Skin epidermis (tissue), 12 donors: ENCODE data around the gene SNRPB2.

Source experiments
- H3K27ac ChIP-seq, 21 experiments: fragments of 200-600 bp; sonication (generic) in 11 of 21; one replicate each; pipeline ENCODE4 v1.5.0; 2020; ENCODE audit warnings: mild to moderate bottlenecking in 3 of 21, inconsistent platforms in 2 of 21, moderate library complexity in 2 of 21
- H3K4me3 ChIP-seq, 7 experiments: fragments of 200-600 bp; sonication (generic) in 2 of 7; one replicate each; pipeline ENCODE4 v1.5.0; 2020; ENCODE audit warnings: inconsistent platforms in 2 of 7, mild to moderate bottlenecking in 2 of 7, moderate library complexity in 1 of 7

SNRPB2 gene

DNA sequence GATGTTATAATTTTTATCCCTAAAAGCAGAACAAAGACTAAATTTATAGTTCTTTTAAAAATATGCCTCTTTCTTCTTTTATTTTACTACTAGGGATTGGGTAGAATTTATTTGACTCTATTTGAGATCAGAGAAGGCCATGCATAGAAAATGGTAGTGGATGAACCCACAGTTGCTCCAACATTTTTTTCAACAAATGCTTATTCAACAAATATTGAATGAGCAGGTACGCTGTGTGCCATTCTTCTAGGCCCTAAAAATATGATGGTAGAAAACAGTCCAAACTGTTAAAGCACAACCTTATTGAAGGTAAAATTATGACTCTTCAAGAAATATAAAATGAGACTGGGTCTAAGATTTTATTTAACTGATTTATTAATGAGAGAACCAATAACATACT lies 48.3 kb downstream of the SNRPB2 start:
- Histone ChIP-seq H3K4me3 (no peak overlapping the region), H3K27ac (no peak overlapping the region)

DNA sequence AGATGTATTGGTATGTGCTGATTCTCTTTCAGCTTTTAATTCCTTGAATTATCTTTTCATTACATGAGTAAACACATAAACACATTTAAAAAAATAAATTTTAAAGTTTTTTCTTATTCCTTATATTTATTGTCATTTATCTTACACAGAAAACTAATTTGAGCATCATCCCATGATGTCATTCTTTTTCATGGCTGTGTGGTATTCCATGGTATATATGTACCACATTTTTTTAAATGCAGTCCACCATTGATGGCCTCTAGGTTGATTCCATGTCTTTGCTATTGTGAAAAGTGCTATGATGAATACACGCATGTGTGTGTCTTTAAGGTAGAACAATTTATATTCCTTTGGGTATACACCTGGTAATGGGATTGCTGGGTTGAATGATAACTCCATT lies 51.7 kb downstream of the SNRPB2 start:
- H3K4me3 ChIP-seq, result no peak overlapping the region

DNA sequence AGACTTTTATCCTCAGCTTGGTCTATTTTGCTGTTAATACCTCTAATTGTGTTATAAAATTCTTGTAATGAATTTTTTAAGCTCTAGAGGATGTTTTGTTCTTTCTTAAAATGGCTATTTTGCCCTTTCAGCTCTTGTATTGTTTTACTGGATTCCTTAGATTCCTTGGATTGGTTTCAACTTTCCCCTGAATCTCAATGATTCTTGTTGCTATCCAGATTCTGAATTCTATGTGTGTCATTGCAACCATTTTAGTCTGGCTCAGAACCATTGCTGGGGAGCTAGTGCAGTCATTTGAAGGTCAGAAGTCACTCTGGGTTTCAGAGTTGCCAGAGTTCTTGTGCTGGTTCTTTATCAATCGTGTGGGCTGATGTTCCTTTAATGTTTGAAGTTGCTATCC lies 55.4 kb downstream of the SNRPB2 start:
- Histone ChIP-seq H3K4me3 (no peak overlapping the region), H3K27ac (no peak overlapping the region)

More for the DNA sequence above, 51.7 kb downstream of the SNRPB2 start:
- no peak overlapping the region for H3K27ac ChIP-seq
